ENCODE data around the gene CNPY1. TPM values are rescaled to one million over a fixed set of nuclear protein-coding genes. Genes with fewer than 3 reads are reported as not detected.

CNPY1 gene
- total and polyA plus RNA-seq, 2 of the 8 experiments (the other 6 are each of a cell fraction or from before 2014, with no cell fraction given): not detected

DNA sequence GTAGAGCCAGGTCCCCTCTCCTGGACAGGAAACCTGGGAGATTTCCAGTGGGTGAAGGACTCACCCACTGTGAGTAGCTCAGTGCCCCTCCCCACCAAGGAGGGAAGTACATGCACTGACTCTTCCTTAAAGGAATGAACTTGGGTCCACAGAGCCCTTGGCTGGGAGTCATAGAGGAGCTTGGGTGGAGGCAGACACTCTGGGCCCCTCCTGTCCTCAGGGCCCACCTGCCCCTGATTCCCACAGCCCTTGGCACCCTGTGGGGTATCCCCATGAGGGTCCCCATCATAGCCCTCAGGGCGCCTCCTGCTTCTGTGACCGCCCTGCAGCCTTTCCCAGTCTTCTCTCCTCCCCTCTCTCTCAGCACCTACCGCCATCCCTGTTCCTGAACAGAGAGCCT, 84.7 kb downstream of the CNPY1 start (continued):
- TF ChIP-seq CEBPB (IDR thresholded peaks at IDR 0.05; ENCODE audit: low read depth, low read length) (no peak), KDM4A (IDR thresholded peaks at IDR 0.05; ENCODE audit: low read depth, low read length, severe bottlenecking) (no peak)
- TF ChIP-seq, protein P1, sequence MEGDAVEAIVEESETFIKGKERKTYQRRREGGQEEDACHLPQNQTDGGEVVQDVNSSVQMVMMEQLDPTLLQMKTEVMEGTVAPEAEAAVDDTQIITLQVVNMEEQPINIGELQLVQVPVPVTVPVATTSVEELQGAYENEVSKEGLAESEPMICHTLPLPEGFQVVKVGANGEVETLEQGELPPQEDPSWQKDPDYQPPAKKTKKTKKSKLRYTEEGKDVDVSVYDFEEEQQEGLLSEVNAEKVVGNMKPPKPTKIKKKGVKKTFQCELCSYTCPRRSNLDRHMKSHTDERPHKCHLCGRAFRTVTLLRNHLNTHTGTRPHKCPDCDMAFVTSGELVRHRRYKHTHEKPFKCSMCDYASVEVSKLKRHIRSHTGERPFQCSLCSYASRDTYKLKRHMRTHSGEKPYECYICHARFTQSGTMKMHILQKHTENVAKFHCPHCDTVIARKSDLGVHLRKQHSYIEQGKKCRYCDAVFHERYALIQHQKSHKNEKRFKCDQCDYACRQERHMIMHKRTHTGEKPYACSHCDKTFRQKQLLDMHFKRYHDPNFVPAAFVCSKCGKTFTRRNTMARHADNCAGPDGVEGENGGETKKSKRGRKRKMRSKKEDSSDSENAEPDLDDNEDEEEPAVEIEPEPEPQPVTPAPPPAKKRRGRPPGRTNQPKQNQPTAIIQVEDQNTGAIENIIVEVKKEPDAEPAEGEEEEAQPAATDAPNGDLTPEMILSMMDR (IDR thresholded peaks at IDR 0.05; ENCODE audit: control extremely low read depth in 1 of 3, insufficient read depth in 1 of 3, low read depth in 1 of 3, low read length in 3 of 3): no peak

Measured in H1 (cell line).